ENCODE measurements around the gene GKAP1. TPM values are rescaled to one million over a fixed set of nuclear protein-coding genes. Genes with fewer than 3 reads are reported as not detected.

Gene GKAP1
- total RNA-seq, 1 experiment from 2014 or later = 9.6 TPM

Other genes with a start within 250 kb of the GKAP1 start
- 2.4 and 3.2 TPM in 2 replicates for gene IDNK, start 194.6 kb downstream of the GKAP1 start, total RNA-seq (2014; rRNA removed; shearing (Covaris generic))
- 115 and 165 TPM in 2 replicates for gene UBQLN1, start 109.8 kb downstream of the GKAP1 start, total RNA-seq (2014; rRNA removed; shearing (Covaris generic))
- 2.3 and 2.5 TPM in 2 replicates for gene KIF27, start 103.7 kb upstream of the GKAP1 start, total RNA-seq (2014; rRNA removed; shearing (Covaris generic))
- 632 and 762 TPM in 2 replicates for gene HNRNPK, start 162.4 kb upstream of the GKAP1 start, total RNA-seq (2014; rRNA removed; shearing (Covaris generic))
- 12.2 and 27.7 TPM in 2 replicates for gene RMI1, start 163.0 kb upstream of the GKAP1 start, total RNA-seq (2014; rRNA removed; shearing (Covaris generic))